IMR-90 (cell line): Measurements from ENCODE around the gene MFRP. TPM values are rescaled to one million over a fixed set of nuclear protein-coding genes. Genes with fewer than 3 reads are reported as not detected.

Source experiments
- ATAC-seq: fragments of 200-7000 bp; cut with Tn5 transposase; 2 replicates; pipeline ENCODE4 v1.9.1; 2020; ENCODE audit warnings: low read depth, mild to moderate bottlenecking, moderate library complexity
- BruUV-seq: library from RNA; stranded (reverse); fragments of 400-500 nt; replicated peaks from 2 replicates; lab custom pipeline; 2021; lab: Mats Ljungman, UMichigan
- CTCF ChIA-PET: fragments of 300-600 bp; formaldehyde crosslinking; extraction: SDS; loops from one replicate; lab custom pipeline; 2021; ENCODE audit warnings: antibody characterized with exemption; lab: Yijun Ruan, JAX
- POLR2A ChIA-PET: fragments of 300-600 bp; sonication (Branson Sonifier 250); formaldehyde crosslinking; loops from one replicate; lab custom pipeline; 2022; ENCODE audit warnings: antibody characterized with exemption; ENCODE audit not compliant: unreplicated experiment; lab: Charles Lee
- DNase-seq: peaks from one replicate; pipeline ENCODE4 v3.0.0; 2013
- H2AFZ ChIP-seq: replicated peaks from 2 replicates; pipeline ENCODE3; 2013; ENCODE audit warnings: low read length, mild to moderate bottlenecking; ENCODE audit not compliant: poor library complexity
- H2AK5ac ChIP-seq: 2 replicates; pipeline ENCODE4 v1.6.1; 2013; ENCODE audit warnings: low read depth, low read length, inconsistent platforms
- H2AK9ac ChIP-seq: replicated peaks from 2 replicates; pipeline ENCODE3; 2013; ENCODE audit warnings: mild to moderate bottlenecking, low read depth, low read length, moderate library complexity; ENCODE audit not compliant: poor library complexity
- H2BK120ac ChIP-seq: 2 replicates; pipeline ENCODE4 v1.6.1; 2013; ENCODE audit warnings: low read depth, low read length, inconsistent platforms
- H2BK15ac ChIP-seq: 3 replicates; pipeline ENCODE4 v1.6.1; 2013; ENCODE audit warnings: low read depth, low read length, inconsistent platforms
- H2BK20ac ChIP-seq: 2 replicates; pipeline ENCODE4 v1.6.1; 2013; ENCODE audit warnings: low read depth, mild to moderate bottlenecking, inconsistent platforms, low read length, moderate library complexity
- H2BK5ac ChIP-seq: 2 replicates; pipeline ENCODE4 v1.6.1; 2013; ENCODE audit warnings: mild to moderate bottlenecking, low read depth, low read length, inconsistent platforms; ENCODE audit not compliant: poor library complexity, severe bottlenecking
- H3K14ac ChIP-seq: replicated peaks from 2 replicates; pipeline ENCODE4 v1.6.1; 2013; ENCODE audit warnings: low read depth, low read length, inconsistent platforms
- H3K18ac ChIP-seq: 2 replicates; pipeline ENCODE4 v1.6.1; 2013; ENCODE audit warnings: low read depth, low read length, control low read depth
- H3K23ac ChIP-seq: 2 replicates; pipeline ENCODE4 v1.6.1; 2013; ENCODE audit warnings: low read depth, low read length, inconsistent platforms
- H3K27ac ChIP-seq: 2 replicates; pipeline ENCODE4 v1.5.1; 2013; ENCODE audit warnings: mild to moderate bottlenecking, control low read depth, low read length; ENCODE audit not compliant: insufficient read depth
- H3K27me3 ChIP-seq: 2 replicates; pipeline ENCODE4 v1.6.1; 2013; ENCODE audit warnings: low read length; ENCODE audit not compliant: control insufficient read depth, insufficient read depth
- H3K36me3 ChIP-seq: 2 replicates; pipeline ENCODE4 v1.6.1; 2013; ENCODE audit warnings: low read length, mixed read lengths; ENCODE audit not compliant: control insufficient read depth, insufficient read depth
- H3K4ac ChIP-seq: 2 replicates; pipeline ENCODE4 v1.6.1; 2013; ENCODE audit warnings: low read depth, low read length, inconsistent platforms
- H3K4me1 ChIP-seq: 2 replicates; pipeline ENCODE4 v1.6.1; 2013; ENCODE audit warnings: low read length, mixed read lengths; ENCODE audit not compliant: control insufficient read depth, insufficient read depth
- H3K4me2 ChIP-seq: 2 replicates; pipeline ENCODE4 v1.6.1; 2013; ENCODE audit warnings: low read depth, mild to moderate bottlenecking, control low read depth, low read length, moderate library complexity
- H3K4me3 ChIP-seq: 2 replicates; pipeline ENCODE4 v1.5.1; 2013; ENCODE audit warnings: low read depth, mild to moderate bottlenecking, control low read depth, low read length, moderate library complexity; ENCODE audit not compliant: insufficient read depth
- H3K56ac ChIP-seq: 2 replicates; pipeline ENCODE4 v1.6.1; 2013; ENCODE audit warnings: low read length, inconsistent platforms; ENCODE audit not compliant: insufficient read depth; ENCODE audit errors: extremely low read depth
- H3K79me1 ChIP-seq, 2 experiments: 2 replicates each; pipeline ENCODE4 v1.6.1; 2013; ENCODE audit warnings: low read length in 2 of 2, inconsistent platforms in 1 of 2, low read depth in 1 of 2
- H3K9ac ChIP-seq: 2 replicates; pipeline ENCODE4 v1.6.1; 2013; ENCODE audit warnings: low read depth, low read length, control low read depth
- H3K9me1 ChIP-seq: 2 replicates; pipeline ENCODE4 v1.6.1; 2013; ENCODE audit warnings: low read length, inconsistent platforms; ENCODE audit not compliant: insufficient read depth
- H3K9me3 ChIP-seq: 2 replicates; pipeline ENCODE4 v1.6.1; 2013; ENCODE audit warnings: low read length; ENCODE audit not compliant: control insufficient read depth, insufficient read depth
- H4K20me1 ChIP-seq: 2 replicates; pipeline ENCODE4 v1.6.1; 2013; ENCODE audit warnings: low read length, inconsistent platforms; ENCODE audit not compliant: insufficient read depth
- H4K5ac ChIP-seq: 2 replicates; pipeline ENCODE4 v1.6.1; 2013; ENCODE audit warnings: mild to moderate bottlenecking, low read depth, low read length, control low read depth
- H4K8ac ChIP-seq, 2 experiments: 2 replicates each; pipeline ENCODE4 v1.6.1; 2013; ENCODE audit warnings: low read depth in 2 of 2, low read length in 2 of 2, control low read depth in 1 of 2, inconsistent platforms in 1 of 2
- H4K91ac ChIP-seq: 2 replicates; pipeline ENCODE4 v1.6.1; 2013; ENCODE audit warnings: low read depth, low read length, inconsistent platforms; ENCODE audit not compliant: insufficient read depth
- MXI1 ChIP-seq: IDR thresholded peaks from 2 replicates; pipeline ENCODE4 v1.6.1; 2012; ENCODE audit warnings: low read depth, mild to moderate bottlenecking, low read length, moderate library complexity, borderline replicate concordance
- WGBS, 2 experiments: methylation state at CpG; one replicate each; pipeline versions ENCODE4 v1.1.5 to v1.1.7; 2013; ENCODE audit warnings: missing lambda C conversion rate in 2 of 2; ENCODE audit not compliant: insufficient read length in 1 of 2; ENCODE audit errors: extremely low coverage in 2 of 2; 5-methylcytosine and 5-hydroxymethylcytosine counted together
- dilution Hi-C: fragments of 300-500 bp; cut with HindIII; formaldehyde crosslinking; loops from one replicate; pipeline ENCODE4 v1.14.3; 2018; ENCODE audit warnings: low sequenced_read_pairs; ENCODE audit not compliant: unreplicated experiment
- in situ Hi-C: fragments of 300-500 bp; cut with MboI; formaldehyde crosslinking; loops from 3 replicates; pipeline ENCODE4 v1.14.3; 2019; ENCODE audit warnings: low sequenced_read_pairs, inconsistent platforms, mixed read lengths
- intact Hi-C: fragments of 100-400 bp; cut with micrococcal nuclease; formaldehyde crosslinking; loops from 2 replicates; pipeline ENCODE4 v1.10.0; 2022
- polyA plus RNA-seq, 3 experiments: library from polyadenylated mRNA; depleted of rRNA; stranded (reverse); fragments of >200 nt; gene quantifications; 2 replicates each; pipeline ENCODE4 v1.2.3, GENCODE V29; 2012; ENCODE audit warnings: low replicate concordance in 1 of 3
- total RNA-seq: library from RNA; depleted of rRNA; stranded (reverse); fragments of >200 nt; gene quantifications from 2 replicates; pipeline ENCODE4 v1.2.3, GENCODE V29; 2012

The MFRP gene
- total and polyA plus RNA-seq, 2 of the 4 experiments (the other 2 are of a cell fraction) = not detected

GRCh38 chr11:119342362-119343130 is 4.0 kb downstream of the MFRP start:
- no peak for DNase-seq
- peaks cover 13% of the 10 kb centered on the region for H3K4me1 ChIP-seq
- no peak overlapping the region for H2BK5ac ChIP-seq
- no CpG with 5 or more reads among the region's 10 CpGs for WGBS, 2 experiments
- peaks cover 19% of the 10 kb centered on the region for H3K27me3 ChIP-seq
- H3K9ac ChIP-seq = no peak overlapping the region
- H3K4me2 ChIP-seq = no peak overlapping the region
- H2BK120ac ChIP-seq = no peak overlapping the region
- peaks cover 8 to 14% of the 10 kb centered on the region in 2 experiments; a peak in 3 of 4 replicates for H3K79me1 ChIP-seq
- intact Hi-C loops (no loop called here), dilution Hi-C loops (no loop called here), in situ Hi-C loops (no loop called here)
- no peak overlapping the region for H4K91ac ChIP-seq
- no peak overlapping the region for H3K18ac ChIP-seq
- no peak overlapping the region for H2AK5ac ChIP-seq
- no peak overlapping the region for H2AFZ ChIP-seq
- no peak overlapping the region for H2AK9ac ChIP-seq
- no peak overlapping the region for H3K14ac ChIP-seq
- POLR2A ChIA-PET = no interaction called here
- no peaks in the 10 kb centered on the region for H3K9me1 ChIP-seq
- H3K4ac ChIP-seq = no peak overlapping the region
- no peak overlapping the region for H2BK20ac ChIP-seq
- BruUV-seq = no TSS peak
- no peak overlapping the region for H4K5ac ChIP-seq
- no peak for ATAC-seq
- TF ChIP-seq MXI1 = no peak
- H3K9me3 ChIP-seq = no peaks in the 10 kb centered on the region
- no peak overlapping the region for H2BK15ac ChIP-seq
- no peaks in the 10 kb centered on the region for H3K36me3 ChIP-seq
- H3K23ac ChIP-seq = peak overlapping the region; percentile 2; the same call in 1 of the 2 replicates
- no peak overlapping the region for H4K8ac ChIP-seq
- CTCF ChIA-PET = interaction anchor here (1.2 kb wide), 1 partner anchor 14 kb away, joined by 3 read pairs; no protein-coding TSS in a partner anchor
- no peak overlapping the region for H3K27ac ChIP-seq
- H3K4me3 ChIP-seq = no peak overlapping the region
- peaks cover 4% of the 10 kb centered on the region; the same call in 1 of the 2 replicates for H4K20me1 ChIP-seq
- no peak overlapping the region for H3K56ac ChIP-seq
